Hepatocyte (in vitro differentiated cells): ENCODE data around the gene TAAR9.

Experiments used
- CTCF ChIP-seq: fragments of 200-600 bp; sonication (generic); IDR thresholded peaks from 2 replicates; pipeline ENCODE4 v1.5.1; 2016; ENCODE audit warnings: antibody characterized with exemption, mild to moderate bottlenecking; ENCODE audit not compliant: poor library complexity
- EZH2 ChIP-seq: fragments of 200-600 bp; sonication (generic); IDR thresholded peaks from 2 replicates; pipeline ENCODE4 v1.6.1; 2016; ENCODE audit warnings: antibody characterized with exemption, mild to moderate bottlenecking, borderline replicate concordance

GRCh38 chr6:132530293-132530974, 7.6 kb upstream of the TAAR9 start:
- TF ChIP-seq CTCF (peak; percentile 92), EZH2 (no peak)
